ENCODE results near the gene COG7.
"Not testable (repeated sequence)": the region's sequence is repeated elsewhere in the genome, so short reads cannot be mapped to it uniquely, and the experiment has no call there.

Gene COG7

GRCh38 chr16:23469814-23470213 is 16.8 kb upstream of the COG7 start:
- DNase-seq: no peak

GRCh38 chr16:23466162-23466885 is 13.3 kb upstream of the COG7 start:
- DNase-seq: no peak

- DNase-seq: no peak
Observed at GRCh38 chr16:23465179-23465578, 12.2 kb upstream of the COG7 start.

GRCh38 chr16:23464196-23464595 is 11.2 kb upstream of the COG7 start:
- no peak for DNase-seq

- not testable (repeated sequence) for DNase-seq
Observed at GRCh38 chr16:23462994-23463393, 10.0 kb upstream of the COG7 start.

- DNase-seq: no peak
Observed at GRCh38 chr16:23453338-23454052, 506 bp upstream of the COG7 start.

GRCh38 chr16:23452221-23452571 is 793 bp downstream of the COG7 start:
- no peak for DNase-seq

- DNase-seq: no peak
Observed at GRCh38 chr16:23448392-23448791, 4.6 kb downstream of the COG7 start.

GRCh38 chr16:23437542-23437941 is 15.4 kb downstream of the COG7 start:
- DNase-seq: not testable (repeated sequence)

GRCh38 chr16:23436951-23437350 is 16.0 kb downstream of the COG7 start:
- DNase-seq: no peak

- DNase-seq: peak; percentile 82
Observed at GRCh38 chr16:23435500-23435899, 17.5 kb downstream of the COG7 start.

GRCh38 chr16:23434380-23434779 is 18.6 kb downstream of the COG7 start:
- DNase-seq: no peak

- DNase-seq: no peak
Observed at GRCh38 chr16:23433261-23433920, 19.6 kb downstream of the COG7 start.

- DNase-seq: no peak
Observed at GRCh38 chr16:23432176-23433128, 20.5 kb downstream of the COG7 start.

- DNase-seq: no peak
Observed at GRCh38 chr16:23428351-23428750, 24.6 kb downstream of the COG7 start.

GRCh38 chr16:23424292-23424958 is 28.6 kb downstream of the COG7 start:
- DNase-seq: no peak

GRCh38 chr16:23423496-23424049 is 29.4 kb downstream of the COG7 start:
- DNase-seq: no peak

GRCh38 chr16:23420011-23420410 is 33.0 kb downstream of the COG7 start:
- DNase-seq: no peak

GRCh38 chr16:23416816-23417215 is 36.2 kb downstream of the COG7 start:
- DNase-seq: no peak

- no peak for DNase-seq
Observed at GRCh38 chr16:23414731-23415130, 38.3 kb downstream of the COG7 start.

GRCh38 chr16:23410176-23410575 is 42.8 kb downstream of the COG7 start:
- DNase-seq: no peak

- no peak for DNase-seq
Observed at GRCh38 chr16:23409522-23409921, 43.5 kb downstream of the COG7 start.

Data from activated CD8-positive, alpha-beta memory T cell treated with anti-CD3 and anti-CD28 coated beads, Interleukin-2, amount 50 U/mL, for 48 hours (primary cell).